Erythroblast (primary cell): ENCODE measurements around the gene FLYWCH1.

Experiments
- GATA1 ChIP-seq: IDR thresholded peaks from 2 replicates; pipeline ENCODE4 v1.6.1; 2011; ENCODE audit warnings: low read depth, mild to moderate bottlenecking, control low read depth, low read length, moderate library complexity
- POLR2A ChIP-seq: IDR thresholded peaks from 2 replicates; pipeline ENCODE4 v1.6.1; 2011; ENCODE audit warnings: mild to moderate bottlenecking, low read length

- no peak for TF ChIP-seq POLR2A
- no peak for TF ChIP-seq GATA1
These were observed 72.0 kb downstream of the FLYWCH1 start for GRCh38 chr16:2983706-2984136.
